GM12891 (cell line): ENCODE results near the gene SPOCK1.

ENCODE experiments used
- POLR2AphosphoS5 ChIP-seq: IDR thresholded peaks from 2 replicates; pipeline ENCODE4 v1.6.1; 2011; ENCODE audit warnings: low read depth, low read length, control low read depth
- TAF1 ChIP-seq: IDR thresholded peaks from 2 replicates; pipeline ENCODE4 v1.6.1; 2011; ENCODE audit warnings: low read depth, low read length, control low read depth

DNA sequence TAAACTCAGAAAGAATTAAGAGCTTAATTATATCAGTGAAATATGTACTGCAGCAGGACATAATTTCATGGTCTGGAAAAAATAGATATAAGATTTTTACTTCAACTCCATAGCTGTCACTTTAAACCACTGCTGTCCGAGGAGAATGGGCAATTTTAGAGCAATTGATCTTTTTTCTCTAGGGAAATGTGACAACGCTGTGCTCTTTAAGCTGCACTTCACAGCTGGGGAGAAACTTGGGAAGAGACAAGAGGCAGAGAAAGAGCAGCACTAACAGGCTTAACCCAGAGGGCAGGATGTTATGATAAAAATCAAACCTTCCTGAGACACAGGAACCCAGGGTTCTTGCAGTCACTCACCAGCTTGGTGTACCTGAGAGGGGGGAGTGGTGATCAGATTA, 92.0 kb downstream of the SPOCK1 start:
- TF ChIP-seq POLR2AphosphoS5 (no peak), TAF1 (no peak)
